Liver (tissue), 2 donors: ENCODE measurements around the gene TAPT1.

ENCODE experiments used
- EGR1 ChIP-seq, 2 donors: IDR thresholded peaks; 2 replicates each; pipeline ENCODE4 v1.6.1; 2016 to 2018; ENCODE audit warnings: antibody characterized with exemption in 2 of 2, low read depth in 2 of 2
- GABPA ChIP-seq, 2 donors: IDR thresholded peaks in 1 of 2; conservative IDR thresholded peaks in 1 of 2; 2 replicates each; pipeline ENCODE4 v1.6.1; 2016; ENCODE audit warnings: antibody characterized with exemption in 2 of 2, mild to moderate bottlenecking in 1 of 2, moderate library complexity in 1 of 2
- SP1 ChIP-seq: IDR thresholded peaks from 2 replicates; pipeline ENCODE4 v1.6.1; 2018; ENCODE audit warnings: antibody characterized with exemption, mild to moderate bottlenecking
- donor health status: healthy.

DNA sequence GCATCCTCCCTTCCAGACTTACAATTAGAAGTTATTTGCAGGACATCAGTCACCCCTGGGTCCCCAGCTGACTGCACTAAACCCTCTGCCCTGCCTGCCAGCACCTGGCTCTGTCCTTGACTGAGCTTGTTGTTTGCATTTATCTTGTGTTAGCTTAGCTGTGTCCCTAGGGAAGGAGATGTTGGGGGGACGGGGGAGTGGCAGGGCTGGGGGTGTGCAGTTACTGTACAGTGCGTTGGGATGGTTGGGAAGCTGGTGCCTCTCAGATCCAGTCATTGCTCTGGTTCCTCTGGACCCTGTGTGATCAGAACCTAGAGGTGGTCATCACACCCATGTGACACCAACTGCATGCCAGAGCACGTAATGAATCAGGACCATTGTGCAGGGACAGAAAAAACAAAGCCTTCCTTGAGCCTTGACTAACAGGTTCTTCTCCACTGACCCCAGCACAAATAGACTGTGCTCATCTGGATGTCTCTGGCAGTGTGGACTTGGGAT lies 109.7 kb downstream of the TAPT1 start:
- TF ChIP-seq EGR1 (IDR thresholded peaks at IDR 0.05; ENCODE audit: low read depth in 2 of 2) (no peak), SP1 (no peak), GABPA (IDR thresholded peaks at IDR 0.05 in 1 of 2, conservative IDR thresholded peaks at IDR 0.05 in 1 of 2) (no peak)
